Glomerular visceral epithelial cell (primary cell): ENCODE measurements around the gene UPF3A.
"Not testable (repeated sequence)": the region's sequence is repeated elsewhere in the genome, so short reads cannot be mapped to it uniquely, and the experiment has no call there.

Source experiments
- DNase-seq: peaks from one replicate; pipeline ENCODE4 v3.0.0-alpha.2; 2016; ENCODE audit errors: extremely low spot score

Gene UPF3A

DNA sequence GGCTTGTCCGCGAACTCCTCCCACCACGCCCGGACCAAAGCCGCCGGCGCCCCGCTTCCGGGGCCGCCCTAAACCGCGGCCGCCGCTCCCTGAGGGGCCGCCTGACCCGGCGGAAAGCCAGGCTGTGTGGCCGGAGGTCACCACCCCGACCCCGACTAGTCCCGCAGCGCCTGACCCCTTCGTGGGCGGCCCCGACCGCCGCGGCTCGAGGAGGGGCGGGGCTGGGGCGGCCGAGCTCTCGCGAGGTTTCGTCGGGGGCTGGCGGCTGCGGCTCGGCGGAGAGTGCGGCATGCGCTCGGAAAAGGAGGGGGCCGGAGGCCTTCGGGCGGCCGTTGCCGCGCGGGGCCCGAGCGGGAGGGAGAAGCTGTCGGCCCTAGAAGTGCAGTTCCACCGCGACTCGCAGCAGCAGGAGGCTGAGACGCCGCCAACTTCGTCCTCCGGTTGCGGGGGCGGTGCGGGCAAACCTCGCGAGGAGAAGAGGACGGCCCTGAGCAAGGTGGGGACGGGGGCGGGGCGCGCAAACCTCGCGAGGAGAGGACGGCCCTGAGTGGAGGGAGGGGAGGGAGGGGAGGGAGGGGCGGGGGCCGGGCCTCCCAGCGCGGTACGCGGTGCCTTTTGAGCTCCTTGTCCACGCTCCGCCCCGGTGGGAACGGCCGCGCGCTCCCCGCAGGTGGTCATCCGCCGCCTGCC is at the start of gene UPF3A:
TSS of gene UPF3A (plus strand) at position 251 of the 690 bp plus-strand sequence. CDS start at position 290, 39 bp downstream.
- peak; percentile 96 for DNase-seq

GRCh38 chr13:114231886-114232285 is 49.5 kb upstream of the UPF3A start:
- no peak for DNase-seq

DNA sequence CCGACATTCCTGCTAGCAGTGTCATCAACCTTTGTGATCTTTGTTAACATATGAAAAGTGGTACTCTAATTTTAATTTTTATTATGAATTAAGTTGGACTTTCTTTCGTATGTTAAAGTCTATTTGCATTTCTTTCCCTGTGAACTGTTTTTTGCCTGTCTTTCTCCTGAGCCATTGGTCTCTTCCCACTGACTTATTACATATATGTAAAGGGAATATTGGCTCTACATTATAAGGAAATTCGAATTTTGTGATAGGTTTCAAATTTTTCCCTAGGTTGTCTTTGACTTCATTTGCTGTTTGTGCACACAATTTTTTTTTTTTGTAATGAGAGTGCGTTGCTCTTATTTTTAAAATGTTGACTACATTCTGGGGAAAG is 47.1 kb upstream of the UPF3A start:
- DNase-seq: no peak

DNA sequence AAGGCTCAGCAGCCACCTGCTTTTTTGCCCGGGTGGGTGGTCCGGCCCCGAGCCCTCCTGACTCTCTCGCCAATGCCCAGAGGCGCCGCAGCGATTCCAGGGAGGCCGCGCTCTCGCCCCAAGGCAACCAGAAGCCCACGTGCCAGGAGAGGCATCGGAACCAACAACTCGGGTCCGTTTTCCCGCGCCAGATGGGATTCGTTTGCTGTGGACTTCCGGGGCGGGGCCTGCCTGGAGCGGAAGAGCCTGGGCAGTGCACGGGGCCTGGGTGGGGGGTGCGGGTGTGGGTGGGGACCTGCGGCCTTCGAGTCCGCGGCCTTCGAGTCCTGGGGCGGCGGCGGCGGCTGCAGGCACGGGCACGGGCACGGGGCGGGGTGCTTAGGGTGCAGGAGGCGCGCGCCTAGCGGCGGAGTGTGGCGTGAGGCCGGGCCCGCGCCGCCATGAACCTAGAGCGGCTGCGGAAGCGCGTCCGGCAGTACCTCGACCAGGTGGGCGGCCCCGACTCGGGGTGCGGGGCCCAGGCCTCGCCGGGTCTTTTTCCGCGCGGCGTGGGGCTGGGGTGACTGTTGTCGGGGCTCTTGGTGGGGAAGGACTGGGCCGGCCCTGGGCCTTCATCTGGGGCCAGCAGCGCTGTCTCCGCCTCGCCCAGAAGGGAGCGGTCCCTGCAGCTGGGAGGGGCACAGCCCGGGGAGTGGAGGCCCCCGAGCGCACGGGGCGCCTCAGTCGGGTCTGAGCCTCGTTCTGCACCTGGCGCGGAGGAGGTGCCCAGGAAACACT is 46.6 kb upstream of the UPF3A start, which contains the start of gene CDC16:
TSS of gene CDC16 (plus strand) at position 253 of the 777 bp plus-strand sequence. CDS start at position 441, 188 bp downstream.
- peak; percentile 94 for DNase-seq

GRCh38 chr13:114235697-114236096 is 45.7 kb upstream of the UPF3A start:
- DNase-seq: no peak

DNA sequence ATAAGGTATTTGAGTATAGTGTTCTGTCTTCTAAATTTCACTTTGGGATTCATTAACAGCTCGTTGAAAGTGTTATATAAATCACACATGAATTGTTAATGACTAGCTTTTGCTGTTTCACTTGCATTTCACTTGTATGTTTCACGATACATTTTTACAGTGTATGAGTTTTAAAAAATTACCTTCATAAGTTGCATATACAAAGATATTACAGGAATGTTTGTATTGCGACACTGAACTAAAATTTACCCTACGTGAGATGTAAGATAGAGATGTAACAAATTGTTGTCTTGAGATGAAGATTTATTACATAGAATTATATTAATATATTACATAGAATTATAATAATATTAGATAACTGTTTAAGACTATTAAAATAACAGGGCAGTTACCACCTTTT is 45.2 kb upstream of the UPF3A start:
- DNase-seq: no peak

- no peak for DNase-seq
These were observed 43.8 kb upstream of the UPF3A start for GRCh38 chr13:114237415-114238112.

- no peak for DNase-seq
These were observed 39.5 kb upstream of the UPF3A start for GRCh38 chr13:114241918-114242317.

GRCh38 chr13:114243971-114244370 is 37.4 kb upstream of the UPF3A start:
- no peak for DNase-seq

DNA sequence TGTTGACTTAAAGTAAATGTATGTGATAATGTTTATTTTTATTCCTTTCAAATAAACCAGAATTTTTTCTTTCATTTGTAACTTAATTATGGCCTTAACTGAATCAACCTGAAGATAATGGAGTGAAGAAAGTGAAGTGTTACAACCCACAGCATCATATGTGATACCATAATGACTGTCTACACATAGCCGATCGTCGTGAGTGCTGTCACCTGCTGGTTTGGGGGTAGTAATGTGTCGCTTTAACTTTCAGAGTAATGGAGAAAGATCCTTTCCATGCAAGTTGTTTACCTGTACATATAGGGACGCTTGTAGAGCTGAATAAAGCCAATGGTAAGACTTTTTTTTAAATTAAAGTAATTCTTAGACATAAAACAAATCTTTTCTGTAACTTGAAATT is 36.8 kb upstream of the UPF3A start:
- DNase-seq: no peak

DNA sequence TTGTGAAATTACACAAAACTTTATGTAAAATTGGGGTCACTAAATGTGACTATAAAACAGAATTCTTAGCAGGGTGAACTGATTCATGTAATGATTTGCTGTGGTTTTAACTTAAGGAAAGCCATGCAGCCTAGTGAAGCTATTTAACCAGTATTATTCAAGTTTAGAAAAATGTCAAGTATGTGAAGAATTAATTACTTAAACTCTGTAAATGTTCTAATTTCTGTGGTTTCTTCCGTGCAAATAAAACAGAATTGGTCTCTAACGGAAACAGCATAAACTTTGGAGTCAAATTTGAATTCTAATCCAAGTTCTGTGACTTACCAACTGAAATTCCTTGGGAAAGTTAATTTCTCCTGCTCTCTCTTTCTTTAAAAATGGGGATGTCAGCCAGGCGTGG is 33.4 kb upstream of the UPF3A start:
- DNase-seq: no peak

GRCh38 chr13:114249077-114249476 is 32.3 kb upstream of the UPF3A start:
- no peak for DNase-seq

GRCh38 chr13:114251639-114252440 is 29.6 kb upstream of the UPF3A start:
- DNase-seq: not testable (repeated sequence)

GRCh38 chr13:114256547-114256946 is 24.9 kb upstream of the UPF3A start:
- DNase-seq: no peak

DNA sequence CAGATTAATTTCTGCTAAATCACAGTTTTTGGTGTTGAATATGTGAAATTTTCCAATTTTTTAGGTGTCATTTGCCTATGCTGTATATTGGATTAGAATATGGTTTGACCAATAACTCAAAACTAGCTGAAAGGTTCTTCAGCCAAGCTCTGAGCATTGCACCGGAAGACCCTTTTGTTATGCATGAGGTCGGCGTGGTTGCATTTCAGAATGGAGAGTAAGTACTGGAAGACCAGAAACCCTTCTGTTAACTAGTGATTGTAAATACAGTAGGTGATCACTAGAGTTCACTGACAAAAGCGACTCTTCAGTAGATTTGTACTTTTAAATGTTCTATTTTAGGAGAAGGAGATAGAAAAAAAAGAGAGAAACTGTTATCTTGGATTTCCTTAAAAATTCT is 24.4 kb upstream of the UPF3A start:
- no peak for DNase-seq

DNA sequence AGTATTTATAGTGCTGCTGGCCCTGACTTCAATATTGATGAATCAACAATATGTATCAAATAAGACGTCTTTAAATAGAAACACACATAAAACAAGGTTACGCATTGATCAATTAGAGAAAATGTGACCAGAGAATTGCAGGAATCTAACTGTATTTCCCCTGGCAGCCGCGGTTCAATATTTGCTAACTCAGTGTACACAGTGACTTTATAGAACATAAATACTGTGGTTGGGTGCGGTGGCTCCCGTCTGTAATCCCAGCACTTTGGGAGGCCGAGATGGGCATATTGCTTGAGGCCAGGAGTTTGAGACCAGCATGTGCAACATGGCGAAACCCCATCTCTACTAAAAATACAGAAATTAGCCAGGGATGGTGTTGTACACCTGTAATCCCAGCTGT is 22.8 kb upstream of the UPF3A start:
- no peak for DNase-seq

DNA sequence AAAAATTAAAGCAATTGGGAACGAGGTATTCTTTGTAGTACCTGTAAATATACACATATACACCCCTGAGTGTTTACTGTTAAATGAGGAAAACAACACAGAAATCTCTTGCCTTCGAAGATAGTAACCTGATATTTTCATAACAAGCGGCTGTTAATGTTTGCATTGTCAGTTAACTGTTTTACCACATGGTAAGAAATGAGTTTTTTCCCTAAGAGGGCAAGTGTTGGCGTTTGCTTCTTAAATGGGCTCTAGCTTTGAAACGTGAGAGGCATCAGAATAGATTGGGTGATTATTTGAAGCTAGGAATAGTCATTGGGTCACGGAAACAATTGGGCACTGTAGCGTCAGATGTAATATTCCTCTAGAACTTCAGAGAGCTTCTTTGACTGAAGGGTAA is 22.0 kb upstream of the UPF3A start:
- DNase-seq: no peak

DNA sequence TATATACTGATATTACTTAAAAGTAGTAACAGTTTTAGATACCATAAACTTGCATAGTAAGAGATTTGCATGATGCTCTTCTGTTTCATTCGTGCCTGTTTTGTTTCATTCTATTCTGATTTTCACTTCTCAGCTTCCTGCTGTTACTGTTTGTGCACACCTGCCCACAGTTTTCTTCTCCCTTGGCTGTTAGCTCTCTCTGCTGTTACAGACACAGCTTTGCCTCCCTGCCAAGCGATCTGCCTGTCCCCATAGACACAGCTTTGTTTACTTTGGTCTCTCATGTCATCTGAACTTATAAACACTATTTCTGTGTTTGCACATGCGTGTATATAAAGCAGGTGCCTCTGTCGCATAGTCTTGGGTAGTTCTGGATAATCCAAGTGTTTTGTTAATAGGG is 21.4 kb upstream of the UPF3A start:
- no peak for DNase-seq

GRCh38 chr13:114260814-114261213 is 20.6 kb upstream of the UPF3A start:
- DNase-seq: no peak

DNA sequence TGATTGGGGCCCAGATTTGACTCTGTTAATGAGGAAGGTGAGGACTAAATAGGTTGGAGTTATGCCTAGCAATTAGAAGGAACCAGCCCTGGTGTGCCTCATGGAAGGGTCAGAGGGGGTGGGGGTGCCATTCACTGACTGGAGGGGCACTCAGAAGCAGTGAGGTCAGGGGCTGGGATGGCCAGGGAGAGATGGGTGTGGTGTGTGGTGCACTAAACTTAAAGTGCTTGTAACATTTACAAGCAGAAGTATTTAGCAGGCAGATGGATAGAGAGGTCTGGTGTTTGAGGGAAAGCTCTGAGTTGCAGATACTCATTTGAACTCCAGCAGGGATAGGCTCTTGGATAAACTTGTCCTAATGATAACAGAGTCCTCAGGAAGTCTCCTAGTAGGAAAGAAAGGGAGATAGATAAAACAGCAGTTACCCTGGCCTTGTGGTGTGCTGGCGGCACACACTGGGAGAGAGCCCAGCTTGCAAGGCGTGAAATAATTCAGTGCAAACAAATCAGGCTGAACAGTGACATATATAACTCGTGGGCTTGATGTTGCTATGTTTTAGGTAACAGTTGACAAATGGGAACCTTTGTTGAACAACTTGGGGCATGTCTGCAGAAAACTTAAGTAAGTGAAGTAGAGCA is 20.0 kb upstream of the UPF3A start:
- no peak for DNase-seq

DNA sequence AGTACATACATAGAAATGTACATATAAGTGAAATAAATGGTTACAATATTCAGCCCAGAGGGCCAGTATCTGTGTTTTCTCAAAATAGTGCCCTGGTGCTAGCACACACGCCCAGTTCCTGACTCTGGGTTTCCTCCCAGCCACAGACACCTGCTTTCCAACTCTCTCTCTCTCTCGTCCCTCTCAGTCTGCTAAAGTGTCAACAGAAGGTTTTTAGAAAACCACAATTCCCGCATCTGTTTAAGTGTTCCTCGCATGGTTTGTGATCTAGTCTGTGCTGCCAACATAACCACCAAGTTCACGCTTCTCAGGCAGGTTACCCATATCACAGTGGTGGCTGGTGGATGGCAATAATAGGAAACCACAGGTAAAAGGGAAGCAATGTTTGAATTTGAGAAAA is 17.8 kb upstream of the UPF3A start:
- DNase-seq: no peak
